CMK (cell line): Measurements from ENCODE around the gene MARK3.
A peak's percentile ranks its signal among the peaks of the same experiment; 100 is the strongest.

ENCODE experiments used
- DNase-seq: peaks from one replicate; pipeline ENCODE4 v3.0.0-alpha.2; 2010; ENCODE audit warnings: low read depth

MARK3 gene

GRCh38 chr14:103367995-103368394 is 17.2 kb upstream of the MARK3 start:
- no peak for DNase-seq

GRCh38 chr14:103370087-103370486 is 15.1 kb upstream of the MARK3 start:
- no peak for DNase-seq

GRCh38 chr14:103372017-103372416 is 13.2 kb upstream of the MARK3 start:
- DNase-seq, result no peak

GRCh38 chr14:103372552-103373304 is 12.5 kb upstream of the MARK3 start:
- DNase-seq, result no peak

- no peak for DNase-seq
Measured at GRCh38 chr14:103374121-103374520, 11.1 kb upstream of the MARK3 start.

- DNase-seq, result no peak
Measured at GRCh38 chr14:103377522-103378037, 7.6 kb upstream of the MARK3 start.

GRCh38 chr14:103378038-103378854 is 7.0 kb upstream of the MARK3 start:
- peak; percentile 71 for DNase-seq

GRCh38 chr14:103380719-103381377 is 4.4 kb upstream of the MARK3 start:
- no peak for DNase-seq

GRCh38 chr14:103382376-103382775 is 2.8 kb upstream of the MARK3 start:
- DNase-seq, result no peak

GRCh38 chr14:103384450-103385151 is 614 bp upstream of the MARK3 start:
- DNase-seq, result no peak

GRCh38 chr14:103385929-103386712 is 906 bp downstream of the MARK3 start:
- no peak for DNase-seq

- no peak for DNase-seq
Measured at GRCh38 chr14:103386713-103387329, 1.6 kb downstream of the MARK3 start.

- DNase-seq, result no peak
Measured at GRCh38 chr14:103388664-103389063, 3.4 kb downstream of the MARK3 start.

GRCh38 chr14:103390605-103391004 is 5.4 kb downstream of the MARK3 start:
- no peak for DNase-seq

GRCh38 chr14:103391048-103391447 is 5.8 kb downstream of the MARK3 start:
- no peak for DNase-seq

GRCh38 chr14:103392106-103392505 is 6.9 kb downstream of the MARK3 start:
- DNase-seq, result no peak

GRCh38 chr14:103392572-103392971 is 7.4 kb downstream of the MARK3 start:
- DNase-seq, result no peak

GRCh38 chr14:103393070-103393469 is 7.9 kb downstream of the MARK3 start:
- no peak for DNase-seq

GRCh38 chr14:103393676-103394626 is 8.7 kb downstream of the MARK3 start:
- DNase-seq, result peak; percentile 72

GRCh38 chr14:103395244-103395643 is 10.0 kb downstream of the MARK3 start:
- no peak for DNase-seq
